Erythroblast (primary cell): ENCODE data around the gene KIF5C.

Source experiments
- DNase-seq, 2 experiments: peaks; one replicate each; lab custom pipeline; 2025; lab: John Stamatoyannopoulos, UW
- GATA1 ChIP-seq: IDR thresholded peaks from 2 replicates; pipeline ENCODE4 v1.6.1; 2011; ENCODE audit warnings: low read depth, mild to moderate bottlenecking, control low read depth, low read length, moderate library complexity
- POLR2A ChIP-seq: IDR thresholded peaks from 2 replicates; pipeline ENCODE4 v1.6.1; 2011; ENCODE audit warnings: mild to moderate bottlenecking, low read length

Gene KIF5C

DNA sequence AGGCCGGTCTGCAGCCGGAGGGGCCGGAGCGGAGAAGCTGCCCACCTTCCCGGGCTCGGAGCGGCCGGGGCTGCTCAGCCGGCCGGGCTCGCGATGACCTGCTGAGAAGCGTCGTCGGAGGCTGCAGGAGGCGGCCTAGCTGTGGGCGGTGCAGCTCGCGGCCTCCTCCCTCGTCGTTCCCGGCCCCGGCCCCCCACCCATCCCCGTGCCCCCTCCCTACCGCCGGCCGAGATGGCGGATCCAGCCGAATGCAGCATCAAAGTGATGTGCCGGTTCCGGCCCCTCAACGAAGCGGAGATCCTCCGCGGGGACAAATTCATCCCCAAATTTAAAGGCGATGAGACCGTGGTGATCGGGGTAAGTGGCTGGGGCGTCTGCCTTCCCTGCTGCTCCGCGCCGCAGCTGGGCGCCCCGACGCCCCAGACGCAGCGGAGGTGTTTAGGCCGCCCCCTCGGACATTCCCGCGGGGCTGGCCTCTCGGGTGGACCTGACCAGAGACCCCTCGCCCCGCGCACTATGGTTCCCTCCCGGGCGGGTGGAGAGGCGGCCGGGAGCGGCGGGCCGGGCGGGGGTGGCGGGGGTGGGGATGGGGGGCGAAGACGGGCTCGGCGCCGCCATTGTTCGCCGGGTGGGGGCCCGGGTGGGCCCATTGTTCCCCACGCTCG is 492 bp downstream of the KIF5C start:
- DNase-seq: no peak
- no peak for TF ChIP-seq GATA1
- no peak for TF ChIP-seq POLR2A

DNA sequence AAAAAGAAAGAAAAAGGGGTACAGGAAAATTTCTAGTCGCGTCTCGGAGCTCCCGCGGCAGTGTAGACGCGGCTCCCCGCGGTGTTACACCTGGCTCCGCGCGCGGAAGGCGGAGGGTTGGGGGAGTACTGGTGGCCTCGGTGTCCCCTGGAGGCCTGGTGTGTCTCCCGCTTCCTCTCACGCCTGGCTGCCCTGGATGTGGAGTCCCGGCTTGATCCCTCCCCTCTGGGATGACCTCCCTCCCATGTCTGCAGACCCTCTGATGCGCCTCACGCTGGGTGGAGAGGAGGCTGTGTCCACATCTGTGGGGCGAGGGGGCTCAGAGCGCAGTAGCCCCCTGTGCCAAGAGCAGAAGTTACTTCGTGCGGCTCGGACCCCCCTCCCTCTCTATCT is 1.2 kb downstream of the KIF5C start:
- TF ChIP-seq POLR2A (no peak), GATA1 (no peak)
- no peak for DNase-seq

DNA sequence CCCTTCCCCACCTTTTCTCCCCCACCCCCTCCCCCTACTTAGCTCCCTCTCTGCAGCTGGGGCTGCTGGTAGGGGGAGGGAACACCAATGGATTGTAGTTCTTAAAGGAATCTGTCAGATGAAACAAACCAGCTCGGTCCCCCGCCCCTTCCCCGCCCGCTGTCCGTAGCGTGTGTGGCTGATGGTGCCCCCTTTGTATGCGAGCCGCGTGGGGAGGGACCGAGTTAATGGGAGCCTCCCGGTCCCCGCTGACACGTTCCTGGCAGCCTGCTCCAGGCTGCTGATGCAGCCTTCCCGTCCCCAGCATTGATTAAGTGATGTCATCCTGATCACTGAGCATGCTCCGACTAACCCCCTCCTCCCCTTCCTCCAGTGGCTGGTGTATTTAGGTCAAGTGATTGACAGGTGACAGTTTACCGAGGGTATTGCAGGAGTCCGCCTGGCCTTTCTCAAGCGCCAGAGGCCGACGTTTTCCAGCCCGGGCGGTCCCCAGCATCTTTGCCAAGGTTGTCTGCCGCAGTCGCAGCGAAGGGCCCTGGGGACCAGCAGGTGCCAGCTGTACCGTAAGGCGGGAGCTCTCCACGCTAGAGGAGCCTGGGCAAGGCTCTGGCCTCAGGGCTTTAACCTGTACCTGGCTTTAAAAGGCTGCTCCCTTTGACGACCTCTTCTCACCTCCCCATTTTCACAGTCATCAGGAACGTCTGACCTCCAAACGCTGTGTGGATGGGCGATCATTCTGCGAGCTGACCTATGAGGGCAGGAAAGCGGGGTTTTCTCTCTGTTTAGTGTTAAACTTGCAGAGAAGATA is 1.8 kb downstream of the KIF5C start:
- no peak for TF ChIP-seq GATA1
- TF ChIP-seq POLR2A: no peak
- no peak for DNase-seq

DNA sequence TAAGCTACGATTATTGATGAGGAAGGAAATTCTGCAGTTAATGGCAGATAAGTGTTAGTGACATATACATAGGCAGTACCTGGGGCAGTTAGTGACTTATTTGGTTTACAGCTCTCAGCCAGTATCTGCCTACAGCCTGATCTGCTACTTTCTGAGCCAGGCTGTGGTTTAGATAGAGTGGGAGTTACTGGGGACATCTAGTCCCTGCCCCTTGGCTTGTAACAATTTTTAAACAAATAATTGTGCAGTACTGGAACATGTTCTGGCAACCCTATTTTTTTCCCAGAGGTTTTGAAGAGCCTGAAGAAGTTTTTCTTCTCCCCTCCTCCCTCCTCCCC is 2.3 kb downstream of the KIF5C start:
- no peak for DNase-seq
- no peak for TF ChIP-seq GATA1
- no peak for TF ChIP-seq POLR2A

DNA sequence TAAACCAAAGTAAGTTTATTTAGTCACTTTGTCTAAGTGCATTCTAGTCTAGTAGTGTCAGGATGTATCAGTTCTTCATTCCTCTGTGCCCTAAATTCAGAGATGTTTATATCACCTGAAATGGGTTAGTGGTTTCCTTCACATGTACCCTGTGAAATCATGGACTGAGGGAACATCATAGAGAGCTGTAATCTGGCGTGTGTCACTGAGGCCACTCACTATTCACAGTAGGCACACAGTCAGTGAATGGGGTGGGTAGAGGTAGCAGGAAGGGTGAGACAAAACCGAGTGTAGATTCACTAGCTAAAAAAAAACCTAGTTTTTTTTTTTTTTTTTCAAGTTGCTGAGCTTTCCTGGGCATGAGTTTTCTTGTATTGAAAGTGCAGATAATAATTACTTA is 5.6 kb downstream of the KIF5C start:
- TF ChIP-seq GATA1: no peak
- TF ChIP-seq POLR2A: no peak
- no peak for DNase-seq

DNA sequence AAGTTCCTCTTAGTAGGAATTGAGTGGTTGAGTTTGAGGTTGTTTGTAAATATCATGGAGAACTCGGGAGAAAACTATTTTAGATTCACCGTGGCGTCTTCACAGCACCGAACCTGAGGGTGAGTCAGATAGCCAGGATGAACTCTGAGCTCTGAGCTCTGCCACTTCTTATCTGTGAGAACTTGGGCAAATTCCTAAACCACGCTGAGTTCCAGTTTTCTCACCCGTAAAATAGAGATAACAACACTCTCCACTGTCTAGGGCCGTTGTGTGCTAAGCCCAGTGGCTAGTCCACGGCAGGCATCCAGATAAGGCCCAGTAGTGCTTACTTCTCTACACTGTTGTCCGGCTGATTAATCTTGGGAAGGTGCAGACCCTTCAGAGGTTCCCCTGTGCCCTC is 7.0 kb downstream of the KIF5C start:
- no peak for DNase-seq
- TF ChIP-seq GATA1: no peak
- no peak for TF ChIP-seq POLR2A

DNA sequence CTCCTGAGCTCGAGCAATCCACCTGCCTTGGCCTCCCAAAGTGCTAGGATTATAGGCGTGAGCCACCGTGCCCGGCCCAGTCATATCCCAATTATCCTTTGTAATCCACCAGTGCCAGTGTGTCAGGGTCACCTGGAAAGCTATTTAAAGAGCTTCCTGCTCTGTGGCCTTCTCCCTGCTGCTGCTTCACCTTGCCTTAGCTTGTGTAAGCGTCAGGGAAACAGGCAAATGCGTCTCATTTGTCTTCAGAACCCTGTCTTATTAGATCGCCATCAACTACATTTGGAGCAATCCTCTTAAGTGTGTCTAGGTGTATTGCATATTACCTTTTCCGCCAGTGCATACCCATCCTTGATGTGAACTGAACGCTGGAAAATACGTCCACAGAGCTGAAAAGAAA is 10.2 kb downstream of the KIF5C start:
- DNase-seq: no peak
- TF ChIP-seq GATA1 (no peak), POLR2A (no peak)

DNA sequence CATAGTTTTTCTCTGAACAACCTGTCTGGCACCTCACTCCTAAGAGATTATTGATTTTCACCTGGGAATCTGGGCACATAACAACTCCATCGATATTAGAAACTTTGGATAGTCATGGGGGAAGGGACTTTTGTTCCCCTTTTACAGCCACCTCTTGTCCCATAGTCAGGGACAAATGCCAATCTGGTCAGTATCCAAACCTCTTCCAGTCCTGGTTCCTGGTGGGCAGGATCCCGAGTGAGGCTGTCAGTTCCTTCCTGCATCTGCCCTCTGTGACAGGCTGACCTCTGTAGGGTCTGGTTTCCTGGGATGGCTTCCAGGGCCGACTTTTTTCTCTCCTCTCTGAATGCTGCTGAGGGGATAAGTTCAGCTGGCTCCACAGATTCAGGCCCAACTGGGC is 11.0 kb downstream of the KIF5C start:
- TF ChIP-seq GATA1: no peak
- TF ChIP-seq POLR2A: no peak
- no peak for DNase-seq

DNA sequence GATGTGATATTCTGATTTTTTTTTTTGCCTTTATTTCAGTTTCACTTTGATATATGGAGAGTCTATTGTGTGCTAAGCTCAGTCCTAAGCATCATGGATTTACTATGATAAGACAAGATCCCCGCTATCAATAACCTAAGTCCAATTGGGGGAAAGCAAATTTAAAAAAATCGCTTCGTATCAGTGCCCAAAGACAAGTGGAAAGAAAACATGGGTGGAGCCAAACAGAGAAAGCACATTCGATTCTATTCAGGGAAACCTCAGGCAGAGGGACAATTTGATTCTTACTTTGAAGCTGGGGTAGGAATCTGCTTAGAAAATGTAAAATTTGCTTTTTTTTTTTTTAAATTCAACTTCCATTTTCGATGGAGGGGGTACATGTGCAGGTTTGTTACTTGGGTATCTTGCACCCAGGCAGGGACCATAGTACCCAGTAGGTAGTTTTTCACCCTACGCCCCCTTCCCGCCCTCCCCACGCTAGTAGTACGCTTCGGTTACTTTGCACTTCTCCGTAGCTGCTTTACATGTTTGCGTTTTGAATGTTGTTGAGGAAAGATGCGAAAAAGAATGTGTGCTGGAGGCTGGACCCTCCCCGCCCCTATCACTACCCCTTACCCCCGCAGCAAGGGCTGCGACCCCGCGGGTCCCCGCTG is 12.4 kb downstream of the KIF5C start:
- TF ChIP-seq POLR2A (no peak), GATA1 (no peak)
- no peak for DNase-seq

DNA sequence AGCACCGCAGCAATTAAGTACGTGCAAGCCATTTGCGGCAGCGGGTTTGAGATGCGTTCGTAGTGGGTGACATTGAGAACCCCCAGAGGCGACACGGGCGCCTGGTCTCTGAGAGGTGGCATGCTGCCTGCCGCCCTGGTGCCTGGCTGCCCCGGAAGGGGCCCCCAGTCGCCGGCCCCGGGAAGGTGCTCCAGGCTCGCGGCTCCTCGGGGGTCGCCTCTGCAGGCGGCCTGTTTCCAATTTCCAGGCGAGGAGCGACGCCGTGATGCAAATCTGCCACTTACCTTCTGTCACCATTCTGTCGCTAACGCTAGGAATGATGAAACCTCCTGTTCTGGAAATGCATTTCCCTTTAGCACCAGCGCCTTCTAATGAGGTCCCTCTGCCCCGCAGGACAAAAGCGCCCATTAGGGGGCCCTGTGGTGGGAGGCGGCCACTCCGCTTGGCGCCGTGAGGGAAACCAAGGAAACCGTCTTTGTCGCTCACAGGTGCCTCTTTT is 13.0 kb downstream of the KIF5C start:
- TF ChIP-seq GATA1 (no peak), POLR2A (no peak)
- DNase-seq: no peak

DNA sequence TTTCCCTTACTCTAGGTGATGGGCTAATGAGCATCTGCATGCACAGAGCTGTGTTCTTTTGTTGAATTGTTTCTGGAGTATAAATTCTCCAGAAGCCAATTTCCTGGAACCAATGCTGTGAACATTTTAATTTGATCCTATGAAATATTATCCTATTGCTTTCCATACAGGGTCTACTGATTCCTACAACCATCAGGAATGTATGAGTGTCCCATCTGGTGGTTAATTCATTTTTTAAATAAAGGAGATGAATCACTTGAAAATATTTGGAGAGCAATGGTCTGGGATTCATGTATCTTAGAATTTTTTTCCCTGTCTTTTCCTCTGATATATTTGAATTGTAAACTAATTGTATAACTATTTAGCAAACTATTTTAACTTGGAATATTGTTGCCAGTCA is 14.0 kb downstream of the KIF5C start:
- TF ChIP-seq GATA1 (no peak), POLR2A (no peak)
- DNase-seq: no peak

DNA sequence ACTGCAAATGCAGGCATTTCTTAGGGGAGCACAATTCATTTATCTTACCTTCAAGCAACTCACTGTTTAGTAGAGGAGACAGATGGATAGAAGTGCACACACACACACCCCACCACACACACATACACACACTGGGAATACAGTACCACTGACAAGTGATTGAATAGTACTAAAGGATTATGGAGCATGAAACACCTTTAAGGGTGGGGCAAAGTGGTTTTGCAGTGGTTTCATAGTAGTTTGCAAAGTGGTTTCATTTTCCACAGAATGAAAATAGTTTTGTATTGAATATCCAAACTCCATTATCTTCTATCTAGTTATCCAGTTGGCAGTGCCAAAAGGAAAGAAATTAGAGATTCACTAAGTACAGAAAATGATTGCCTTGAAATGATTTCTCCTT is 18.9 kb downstream of the KIF5C start:
- no peak for DNase-seq
- TF ChIP-seq POLR2A: no peak

DNA sequence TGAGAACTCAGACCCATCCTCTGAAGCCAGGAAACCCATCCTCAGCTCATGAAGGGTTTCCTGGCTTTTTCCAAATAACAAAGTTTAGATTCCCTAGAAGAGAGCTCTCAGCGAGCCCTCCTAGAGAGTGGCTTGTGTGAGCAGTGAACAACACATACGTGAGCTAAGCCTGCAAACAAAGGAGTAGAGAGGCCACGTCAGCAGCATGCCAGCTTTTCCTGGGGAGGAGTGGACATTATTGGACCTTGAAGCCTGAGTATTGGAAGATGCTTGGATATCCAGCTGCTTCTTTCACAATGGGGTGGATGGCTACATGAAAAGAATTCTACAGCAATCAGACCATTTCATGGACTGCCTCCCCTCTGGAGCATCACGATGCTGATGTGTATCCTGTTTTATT is 21.1 kb downstream of the KIF5C start:
- DNase-seq: no peak
- TF ChIP-seq POLR2A: no peak
- TF ChIP-seq GATA1: no peak

DNA sequence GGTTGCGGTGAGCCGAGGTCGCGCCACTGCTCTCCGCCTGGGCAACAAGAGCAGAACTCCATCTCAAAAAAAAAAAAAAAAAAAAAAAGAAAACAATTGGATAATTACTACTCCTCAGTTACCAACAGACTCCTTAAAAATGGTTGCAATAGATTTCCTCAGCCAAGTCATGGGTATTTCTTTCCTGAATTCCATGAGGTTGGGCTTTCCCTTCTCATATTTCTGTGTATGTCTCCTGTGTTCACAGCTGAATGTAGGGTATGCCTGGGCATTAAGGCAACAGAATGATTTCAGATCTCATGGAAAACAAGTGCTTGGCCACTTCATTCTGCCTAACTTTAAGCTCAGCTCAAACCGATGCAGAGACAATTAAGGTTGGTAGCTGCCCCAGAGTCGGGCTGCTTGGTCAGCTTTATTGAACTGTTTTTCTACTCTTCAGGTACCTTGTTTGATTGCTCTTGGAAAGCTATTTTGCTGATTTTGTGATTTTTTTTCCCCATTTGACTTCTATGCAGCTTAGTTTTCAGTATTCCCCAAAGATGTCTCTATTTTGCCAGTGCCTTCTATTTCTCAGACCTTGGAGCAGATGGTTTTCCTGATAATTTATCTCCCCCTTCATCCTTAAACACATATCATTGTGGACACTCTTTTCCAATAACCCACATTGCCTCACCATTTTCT is 24.8 kb downstream of the KIF5C start:
- TF ChIP-seq GATA1: no peak
- no peak for TF ChIP-seq POLR2A
- DNase-seq: no peak
